ENCODE results near the gene SYS1.

The SYS1 gene

DNA sequence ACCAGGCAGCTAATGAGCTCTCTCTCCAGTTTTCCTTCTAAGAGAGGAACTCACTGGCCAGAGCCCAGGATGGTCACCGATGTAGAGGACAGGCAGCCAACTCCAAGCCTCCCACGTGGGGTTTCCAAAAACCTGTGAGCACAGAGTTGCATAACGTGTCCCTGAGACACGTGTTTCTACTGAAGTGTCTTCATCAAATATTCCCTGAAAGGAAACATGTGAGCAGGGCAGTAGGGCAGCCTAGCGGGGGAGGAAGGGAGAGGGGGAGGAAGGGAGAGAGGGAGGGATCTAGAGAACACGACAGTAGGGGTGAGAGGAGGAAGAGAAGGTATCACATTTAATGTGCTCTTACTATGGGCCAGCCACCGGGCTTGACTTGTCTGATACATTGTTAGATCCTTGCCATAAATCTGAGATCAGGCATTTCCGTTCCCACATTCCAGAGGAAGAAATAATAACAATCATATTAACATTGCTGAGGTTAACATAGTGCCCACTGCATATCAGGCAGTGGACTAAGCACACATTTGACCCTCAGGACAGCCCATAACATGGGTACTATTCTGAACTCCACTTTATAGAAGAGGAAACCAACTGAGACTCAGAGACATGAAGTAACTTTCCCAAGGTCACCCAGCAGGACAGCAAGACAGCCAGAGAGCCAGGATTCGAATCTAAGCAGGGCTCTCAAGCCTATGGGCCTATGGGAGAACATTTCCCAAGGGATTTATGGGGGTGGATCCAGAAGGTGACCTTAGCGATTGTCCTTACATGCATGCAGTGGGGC lies 4.5 kb upstream of the SYS1 start:
- peaks cover under 1% of the 10 kb centered on the region for H3K79me2 ChIP-seq (ENCODE audit: control insufficient read depth, insufficient read depth, low read length, unreplicated experiment)
- peak overlapping the region; percentile 96 for H3K27ac ChIP-seq (ENCODE audit: low read depth, low read length)
- peak overlapping the region; percentile 35 for H2AFZ ChIP-seq (ENCODE audit: low read length, unreplicated experiment)
- peak overlapping the region; percentile 28 for H3K4me3 ChIP-seq (ENCODE audit: low read depth, low read length)
- peaks cover 63% of the 10 kb centered on the region for H3K4me1 ChIP-seq (ENCODE audit: control insufficient read depth, insufficient read depth, low read length, unreplicated experiment)
- no peaks in the 10 kb centered on the region for H3K36me3 ChIP-seq (ENCODE audit: insufficient read depth, low read length)
- no peaks in the 10 kb centered on the region for H3K27me3 ChIP-seq (ENCODE audit: insufficient read depth, low read length)

GRCh38 chr20:45359069-45359405 lies 3.9 kb upstream of the SYS1 start:
- no peaks in the 10 kb centered on the region for H3K36me3 ChIP-seq (ENCODE audit: insufficient read depth, low read length)
- H3K4me3 ChIP-seq (ENCODE audit: low read depth, low read length) = peak overlapping the region; percentile 28; the same call in 1 of the 2 replicates
- peaks cover 67% of the 10 kb centered on the region for H3K4me1 ChIP-seq (ENCODE audit: control insufficient read depth, insufficient read depth, low read length, unreplicated experiment)
- peaks cover 7% of the 10 kb centered on the region for H3K79me2 ChIP-seq (ENCODE audit: control insufficient read depth, insufficient read depth, low read length, unreplicated experiment)
- H3K27ac ChIP-seq (ENCODE audit: low read depth, low read length) = peak overlapping the region; percentile 96
- H3K27me3 ChIP-seq (ENCODE audit: insufficient read depth, low read length) = no peaks in the 10 kb centered on the region
- H2AFZ ChIP-seq (ENCODE audit: low read length, unreplicated experiment) = no peak overlapping the region

GRCh38 chr20:45359406-45360148 lies 3.4 kb upstream of the SYS1 start:
- H3K36me3 ChIP-seq (ENCODE audit: insufficient read depth, low read length) = no peaks in the 10 kb centered on the region
- H2AFZ ChIP-seq (ENCODE audit: low read length, unreplicated experiment) = no peak overlapping the region
- peak overlapping the region; percentile 18; the same call in 1 of the 2 replicates for H3K4me3 ChIP-seq (ENCODE audit: low read depth, low read length)
- peaks cover 8% of the 10 kb centered on the region for H3K79me2 ChIP-seq (ENCODE audit: control insufficient read depth, insufficient read depth, low read length, unreplicated experiment)
- H3K27ac ChIP-seq (ENCODE audit: low read depth, low read length) = peak overlapping the region; percentile 96
- H3K4me1 ChIP-seq (ENCODE audit: control insufficient read depth, insufficient read depth, low read length, unreplicated experiment) = peaks cover 65% of the 10 kb centered on the region
- H3K27me3 ChIP-seq (ENCODE audit: insufficient read depth, low read length) = no peaks in the 10 kb centered on the region

DNA sequence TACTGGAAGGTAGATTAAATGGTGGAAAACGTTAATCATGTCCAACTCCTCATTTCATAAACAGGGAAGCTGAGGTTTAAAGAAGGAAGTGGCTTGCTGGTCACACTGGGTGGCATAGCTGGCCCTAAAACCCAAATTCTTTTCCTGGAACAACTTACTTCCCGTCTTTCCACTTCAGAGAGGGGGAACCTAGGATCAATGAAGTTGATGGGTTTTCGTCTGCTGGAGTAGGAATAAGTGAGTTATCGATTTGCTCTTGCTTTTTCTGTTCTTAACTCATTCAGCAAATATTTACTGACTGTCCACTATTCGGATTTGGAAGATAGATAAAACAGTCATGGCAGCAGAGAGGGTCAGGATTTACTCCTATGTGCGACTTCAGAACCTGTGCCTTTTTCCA lies 1.2 kb upstream of the SYS1 start:
- Histone ChIP-seq H3K4me1 (ENCODE audit: control insufficient read depth, insufficient read depth, low read length, unreplicated experiment) (peaks cover 52% of the 10 kb centered on the region), H3K27ac (ENCODE audit: low read depth, low read length) (no peak overlapping the region), H2AFZ (ENCODE audit: low read length, unreplicated experiment) (no peak overlapping the region)

GRCh38 chr20:45363611-45364492 lies 896 bp downstream of the SYS1 start:
- peaks cover 4% of the 10 kb centered on the region; the same call in 1 of the 2 replicates for H3K36me3 ChIP-seq (ENCODE audit: insufficient read depth, low read length)
- H3K27me3 ChIP-seq (ENCODE audit: insufficient read depth, low read length) = no peaks in the 10 kb centered on the region
- H3K4me1 ChIP-seq (ENCODE audit: control insufficient read depth, insufficient read depth, low read length, unreplicated experiment) = peaks cover 32% of the 10 kb centered on the region
- peak overlapping the region; percentile 88 for H3K4me3 ChIP-seq (ENCODE audit: low read depth, low read length)
- peak overlapping the region; percentile 39 for H2AFZ ChIP-seq (ENCODE audit: low read length, unreplicated experiment)
- peak overlapping the region; percentile 89; the same call in 1 of the 2 replicates for H3K27ac ChIP-seq (ENCODE audit: low read depth, low read length)
- H3K79me2 ChIP-seq (ENCODE audit: control insufficient read depth, insufficient read depth, low read length, unreplicated experiment) = peaks cover 8% of the 10 kb centered on the region

More for the DNA sequence above, 1.2 kb upstream of the SYS1 start:
- H3K27me3 ChIP-seq (ENCODE audit: insufficient read depth, low read length) = no peaks in the 10 kb centered on the region
- peaks cover 8% of the 10 kb centered on the region for H3K79me2 ChIP-seq (ENCODE audit: control insufficient read depth, insufficient read depth, low read length, unreplicated experiment)
- H3K36me3 ChIP-seq (ENCODE audit: insufficient read depth, low read length) = no peaks in the 10 kb centered on the region; the same call in 1 of the 2 replicates
- H3K4me3 ChIP-seq (ENCODE audit: low read depth, low read length) = no peak overlapping the region

DNA sequence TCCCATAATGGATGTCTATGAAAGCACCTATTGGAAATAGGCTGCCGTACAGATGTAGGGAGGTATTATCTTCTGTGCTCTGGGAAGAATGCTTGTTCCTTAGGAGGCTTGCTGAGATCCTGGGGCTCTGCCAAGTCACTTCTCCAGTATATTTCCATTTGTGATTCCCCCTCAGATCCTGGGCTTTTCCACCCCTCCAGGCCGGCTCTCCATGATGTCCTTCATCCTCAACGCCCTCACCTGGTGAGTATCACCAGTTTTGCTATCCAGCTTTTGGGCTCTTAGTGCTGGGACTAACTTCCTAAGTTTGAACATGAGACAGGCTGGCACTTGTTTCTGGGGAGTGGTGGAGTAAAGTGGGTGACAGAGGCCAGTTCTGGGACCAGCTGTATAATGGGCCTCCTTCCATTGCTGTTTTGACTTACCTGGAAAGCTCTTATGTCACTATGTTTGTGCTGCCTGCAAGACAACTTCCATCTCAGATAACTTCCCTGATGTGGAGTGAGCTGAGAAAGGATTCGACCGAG lies 2.6 kb downstream of the SYS1 start:
- Histone ChIP-seq H3K27ac (ENCODE audit: low read depth, low read length) (no peak overlapping the region), H3K79me2 (ENCODE audit: control insufficient read depth, insufficient read depth, low read length, unreplicated experiment) (peaks cover 8% of the 10 kb centered on the region)

DNA sequence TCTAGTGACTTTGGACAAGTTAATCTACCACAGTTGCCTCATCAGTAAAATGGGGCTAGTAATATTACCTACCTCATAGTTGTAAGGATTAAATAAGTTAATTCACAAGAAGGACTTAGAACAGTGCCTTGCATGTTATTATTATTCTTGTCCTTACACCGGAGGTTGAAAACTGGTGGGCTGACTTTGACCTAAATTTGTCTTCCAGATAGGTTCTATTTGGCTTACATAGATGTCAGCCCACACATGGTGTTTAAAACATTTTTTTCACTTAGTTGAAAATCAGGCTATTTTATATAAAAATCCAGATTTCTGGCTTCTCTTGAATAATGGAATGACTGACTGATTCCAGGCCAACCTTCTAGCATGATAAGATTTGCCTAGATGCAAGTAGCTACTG lies 3.2 kb downstream of the SYS1 start:
- Histone ChIP-seq H2AFZ (ENCODE audit: low read length, unreplicated experiment) (no peak overlapping the region), H3K36me3 (ENCODE audit: insufficient read depth, low read length) (peaks cover 4% of the 10 kb centered on the region; the same call in 1 of the 2 replicates), H3K4me1 (ENCODE audit: control insufficient read depth, insufficient read depth, low read length, unreplicated experiment) (peaks cover 10% of the 10 kb centered on the region), H3K27ac (ENCODE audit: low read depth, low read length) (no peak overlapping the region), H3K27me3 (ENCODE audit: insufficient read depth, low read length) (no peaks in the 10 kb centered on the region), H3K4me3 (ENCODE audit: low read depth, low read length) (no peak overlapping the region), H3K79me2 (ENCODE audit: control insufficient read depth, insufficient read depth, low read length, unreplicated experiment) (peaks cover 8% of the 10 kb centered on the region)

More for the DNA sequence above, 2.6 kb downstream of the SYS1 start:
- Histone ChIP-seq H3K4me3 (ENCODE audit: low read depth, low read length) (no peak overlapping the region), H3K36me3 (ENCODE audit: insufficient read depth, low read length) (peaks cover 4% of the 10 kb centered on the region; the same call in 1 of the 2 replicates), H2AFZ (ENCODE audit: low read length, unreplicated experiment) (no peak overlapping the region), H3K27me3 (ENCODE audit: insufficient read depth, low read length) (no peaks in the 10 kb centered on the region), H3K4me1 (ENCODE audit: control insufficient read depth, insufficient read depth, low read length, unreplicated experiment) (peaks cover 16% of the 10 kb centered on the region)

DNA sequence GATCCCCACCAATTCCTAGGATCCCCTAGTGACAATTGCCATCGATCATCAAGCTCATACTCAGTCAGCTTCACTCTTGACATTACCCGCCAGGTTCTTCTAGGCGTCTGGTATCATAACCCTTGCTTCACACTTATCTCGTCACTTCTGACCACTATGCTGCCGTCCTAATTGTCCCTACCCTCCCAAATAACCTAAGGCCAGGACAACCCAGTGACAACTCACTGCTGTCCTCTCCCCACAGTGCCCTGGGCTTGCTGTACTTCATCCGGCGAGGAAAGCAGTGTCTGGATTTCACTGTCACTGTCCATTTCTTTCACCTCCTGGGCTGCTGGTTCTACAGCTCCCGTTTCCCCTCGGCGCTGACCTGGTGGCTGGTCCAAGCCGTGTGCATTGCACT lies 3.7 kb downstream of the SYS1 start:
- Histone ChIP-seq H3K4me3 (ENCODE audit: low read depth, low read length) (no peak overlapping the region), H3K36me3 (ENCODE audit: insufficient read depth, low read length) (peaks cover 4% of the 10 kb centered on the region; the same call in 1 of the 2 replicates), H3K27me3 (ENCODE audit: insufficient read depth, low read length) (no peaks in the 10 kb centered on the region), H2AFZ (ENCODE audit: low read length, unreplicated experiment) (no peak overlapping the region), H3K79me2 (ENCODE audit: control insufficient read depth, insufficient read depth, low read length, unreplicated experiment) (peaks cover 8% of the 10 kb centered on the region), H3K4me1 (ENCODE audit: control insufficient read depth, insufficient read depth, low read length, unreplicated experiment) (peaks cover 8% of the 10 kb centered on the region), H3K27ac (ENCODE audit: low read depth, low read length) (no peak overlapping the region)

DNA sequence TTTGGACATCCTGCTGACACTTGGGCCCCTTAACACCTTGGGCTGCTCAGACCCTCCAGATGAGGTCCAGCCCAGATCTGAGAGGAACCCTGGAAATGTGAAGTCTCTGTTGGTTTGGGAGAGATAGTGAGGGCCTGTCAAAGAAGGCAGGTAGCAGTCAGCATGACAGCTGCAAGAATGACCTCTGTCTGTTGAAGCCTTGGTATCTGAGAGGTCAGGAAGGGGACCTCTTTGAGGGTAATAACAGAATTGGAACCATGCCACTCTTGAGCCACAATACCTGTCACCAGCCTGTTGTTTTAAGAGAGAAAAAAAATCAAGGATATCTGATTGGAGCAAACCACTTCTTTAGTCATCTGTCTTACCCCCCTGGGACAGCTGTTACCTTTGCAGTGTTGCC lies 4.2 kb downstream of the SYS1 start:
- peaks cover 8% of the 10 kb centered on the region for H3K79me2 ChIP-seq (ENCODE audit: control insufficient read depth, insufficient read depth, low read length, unreplicated experiment)
- H3K27ac ChIP-seq (ENCODE audit: low read depth, low read length) = no peak overlapping the region
- H3K36me3 ChIP-seq (ENCODE audit: insufficient read depth, low read length) = peaks cover 4% of the 10 kb centered on the region; the same call in 1 of the 2 replicates
- H3K27me3 ChIP-seq (ENCODE audit: insufficient read depth, low read length) = no peaks in the 10 kb centered on the region
- H2AFZ ChIP-seq (ENCODE audit: low read length, unreplicated experiment) = no peak overlapping the region
- H3K4me1 ChIP-seq (ENCODE audit: control insufficient read depth, insufficient read depth, low read length, unreplicated experiment) = peaks cover 8% of the 10 kb centered on the region
- no peak overlapping the region for H3K4me3 ChIP-seq (ENCODE audit: low read depth, low read length)
